Measurements from ENCODE around the gene PHAF1.

DNA sequence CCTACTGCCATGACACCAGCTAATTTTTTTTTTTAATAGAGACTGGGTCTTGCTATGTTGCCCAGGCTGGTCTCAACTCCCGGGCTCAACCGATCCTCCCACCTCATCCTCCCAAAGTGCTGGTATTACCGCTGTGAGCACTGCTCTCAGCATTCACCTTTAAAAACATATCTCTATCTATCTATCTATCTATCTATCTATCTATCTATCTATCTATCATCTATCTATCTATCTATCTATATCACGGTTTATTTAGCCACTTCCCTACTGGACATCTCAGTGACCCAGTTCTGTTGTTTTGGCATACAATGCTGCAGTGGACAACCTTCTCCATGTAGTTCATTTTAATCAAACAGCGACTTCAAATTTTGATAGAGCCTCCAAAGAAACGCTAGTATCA, 1.3 kb upstream of the PHAF1 start:
- TF ChIP-seq EZH2 (IDR thresholded peaks at IDR 0.05; ENCODE audit: insufficient read depth, poor library complexity, severe bottlenecking) (no peak), EZH2phosphoT487 (IDR thresholded peaks at IDR 0.05; ENCODE audit: insufficient read depth, low read depth) (no peak)

Data from GM23248 (cell line).